A673 (cell line): ENCODE data around the gene ISYNA1. TPM values are rescaled to one million over a fixed set of nuclear protein-coding genes. Genes with fewer than 3 reads are reported as not detected.

Experiments
- BruUV-seq: library from RNA; stranded (reverse); fragments of 400-500 nt; replicated peaks from 2 replicates; lab custom pipeline; 2021; lab: Mats Ljungman, UMichigan
- CTCF ChIA-PET: fragments of 300-600 bp; sonication (Branson Sonifier 250); formaldehyde crosslinking; loops from one replicate; lab custom pipeline; 2022; ENCODE audit warnings: antibody characterized with exemption; lab: Charles Lee
- POLR2A ChIA-PET: fragments of 300-600 bp; sonication (Branson Sonifier 250); formaldehyde crosslinking; loops from one replicate; lab custom pipeline; 2022; ENCODE audit warnings: antibody characterized with exemption; ENCODE audit not compliant: low non-redundant PET; lab: Charles Lee
- DNase-seq: peaks from one replicate; pipeline ENCODE4 v3.0.0-alpha.2; 2015; ENCODE audit warnings: low spot score
- H3K27ac ChIP-seq: fragments of 200-600 bp; sonication (generic); 2 replicates; pipeline ENCODE4 v1.5.1; 2016; ENCODE audit warnings: mixed run types, low read depth, mild to moderate bottlenecking, mixed read lengths, antibody characterized with exemption, low read length; ENCODE audit not compliant: poor library complexity, severe bottlenecking
- H3K27me3 ChIP-seq: fragments of 200-600 bp; sonication (generic); replicated peaks from 2 replicates; pipeline ENCODE4 v1.6.1; 2017; ENCODE audit warnings: mixed run types, low read depth, mild to moderate bottlenecking, mixed read lengths, antibody characterized with exemption, low read length; ENCODE audit not compliant: insufficient read depth, poor library complexity
- H3K36me3 ChIP-seq: fragments of 200-600 bp; sonication (generic); 2 replicates; pipeline ENCODE4 v1.6.1; 2016; ENCODE audit warnings: mixed run types, mild to moderate bottlenecking, mixed read lengths, antibody characterized with exemption, low read length; ENCODE audit not compliant: insufficient read depth, poor library complexity, severe bottlenecking
- H3K4me1 ChIP-seq: fragments of 200-600 bp; sonication (generic); 2 replicates; pipeline ENCODE4 v1.6.1; 2017; ENCODE audit warnings: mixed run types, mild to moderate bottlenecking, mixed read lengths, antibody characterized with exemption, low read length; ENCODE audit not compliant: insufficient read depth, poor library complexity, severe bottlenecking
- H3K4me3 ChIP-seq: fragments of 200-600 bp; sonication (generic); 2 replicates; pipeline ENCODE4 v1.5.1; 2016; ENCODE audit warnings: low read depth, mixed run types, mild to moderate bottlenecking, mixed read lengths, low read length; ENCODE audit not compliant: poor library complexity, severe bottlenecking
- H3K9me3 ChIP-seq: fragments of 200-600 bp; sonication (generic); 2 replicates; pipeline ENCODE4 v1.6.1; 2016; ENCODE audit warnings: mixed run types, low read depth, mild to moderate bottlenecking, mixed read lengths, antibody characterized with exemption, low read length; ENCODE audit not compliant: poor library complexity, severe bottlenecking
- CTCF ChIP-seq: fragments of 300-800, 200-600 bp; sonication (generic); conservative IDR thresholded peaks from 2 replicates; pipeline ENCODE4 v1.5.1; 2017; ENCODE audit warnings: low read depth, mild to moderate bottlenecking, antibody characterized with exemption, low read length, moderate library complexity, mixed read lengths
- EZH2 ChIP-seq: fragments of 200-600 bp; sonication (generic); IDR thresholded peaks from 2 replicates; pipeline ENCODE4 v1.6.1; 2017; ENCODE audit warnings: borderline replicate concordance, low read depth, mild to moderate bottlenecking, mixed read lengths, antibody characterized with exemption, low read length; ENCODE audit not compliant: poor library complexity, severe bottlenecking
- intact Hi-C: fragments of 100-400 bp; cut with micrococcal nuclease; formaldehyde crosslinking; loops from one replicate; pipeline ENCODE4 v1.10.0; 2022; ENCODE audit not compliant: unreplicated experiment
- total RNA-seq: library from RNA; stranded (reverse); gene quantifications from 2 replicates; pipeline ENCODE4 v1.2.3, GENCODE V29; 2021

The ISYNA1 gene
- total RNA-seq, 1 experiment from 2014 or later: 153 TPM

GRCh38 chr19:18433015-18433691 lies 4.8 kb downstream of the ISYNA1 start:
- DNase-seq: peak; percentile 87
- Histone ChIP-seq H3K27me3 (no peaks in the 10 kb centered on the region), H3K9me3 (no peaks in the 10 kb centered on the region), H3K27ac (peak overlapping the region; percentile 85), H3K4me1 (peaks cover 76% of the 10 kb centered on the region), H3K4me3 (peak overlapping the region; percentile 35), H3K36me3 (peaks cover 37% of the 10 kb centered on the region)
- no peak for TF ChIP-seq CTCF
- no peak for TF ChIP-seq EZH2
- BruUV-seq: no TSS peak
- intact Hi-C loops: no loop called here
- ChIA-PET POLR2A (no interaction called here), CTCF (interaction anchor here (0.6 kb wide), 1 partner anchor 18 kb away, joined by 5 read pairs; no protein-coding TSS in a partner anchor)

- intact Hi-C loops: no loop called here
- peak overlapping the region; percentile 35 for H3K4me3 ChIP-seq
- H3K36me3 ChIP-seq: peaks cover 38% of the 10 kb centered on the region
- no peak for DNase-seq
- BruUV-seq: no TSS peak
- CTCF ChIA-PET: interaction anchor here (0.6 kb wide), 1 partner anchor 16 kb away, joined by 3 read pairs; no protein-coding TSS in a partner anchor
- no peak for TF ChIP-seq CTCF
- TF ChIP-seq EZH2: no peak
- POLR2A ChIA-PET: no interaction called here
- H3K27ac ChIP-seq: peak overlapping the region; percentile 85
- peaks cover 81% of the 10 kb centered on the region for H3K4me1 ChIP-seq
- H3K9me3 ChIP-seq: no peaks in the 10 kb centered on the region
- H3K27me3 ChIP-seq: no peaks in the 10 kb centered on the region
Observed at GRCh38 chr19:18432275-18433014, 5.5 kb downstream of the ISYNA1 start.

GRCh38 chr19:18431351-18432197 lies 6.4 kb downstream of the ISYNA1 start:
- ChIA-PET CTCF (interaction anchor here (0.6 kb wide), 1 partner anchor 15 kb away, joined by 3 read pairs; no protein-coding TSS in a partner anchor), POLR2A (no interaction called here)
- intact Hi-C loops: no loop called here
- Histone ChIP-seq H3K9me3 (no peaks in the 10 kb centered on the region), H3K36me3 (peaks cover 38% of the 10 kb centered on the region), H3K4me1 (peaks cover 84% of the 10 kb centered on the region), H3K27ac (peak overlapping the region; percentile 85), H3K4me3 (no peak overlapping the region), H3K27me3 (no peaks in the 10 kb centered on the region)
- BruUV-seq: no TSS peak
- no peak for DNase-seq
- TF ChIP-seq EZH2 (no peak), CTCF (no peak)
